HG03558 (cell line): ENCODE data around the gene NUP37.
"Not testable (repeated sequence)": the region's sequence is repeated elsewhere in the genome, so short reads cannot be mapped to it uniquely, and the experiment has no call there.

ENCODE experiments used
- ATAC-seq: cut with Tn5 transposase; IDR thresholded peaks from one replicate; pipeline ENCODE4 v1.9.1; 2021; ENCODE audit warnings: moderate number of reproducible peaks; ENCODE audit not compliant: unreplicated experiment; ENCODE audit errors: extremely low read depth

Gene NUP37

GRCh38 chr12:102095677-102096263, 24.1 kb downstream of the NUP37 start:
- ATAC-seq = no peak

GRCh38 chr12:102093319-102093718, 26.6 kb downstream of the NUP37 start:
- no peak for ATAC-seq

- not testable (repeated sequence) for ATAC-seq
These were observed 30.6 kb downstream of the NUP37 start for GRCh38 chr12:102089228-102089835.

GRCh38 chr12:102080842-102081241, 39.1 kb downstream of the NUP37 start:
- ATAC-seq = no peak

- ATAC-seq = not testable (repeated sequence)
These were observed 47.8 kb downstream of the NUP37 start for GRCh38 chr12:102072092-102072491.

GRCh38 chr12:102069707-102070106, 50.2 kb downstream of the NUP37 start:
- no peak for ATAC-seq

GRCh38 chr12:102067574-102068258, 52.2 kb downstream of the NUP37 start:
- ATAC-seq = no peak

GRCh38 chr12:102064476-102064875, 55.4 kb downstream of the NUP37 start:
- no peak for ATAC-seq

GRCh38 chr12:102063069-102063468, 56.8 kb downstream of the NUP37 start:
- ATAC-seq = no peak

- ATAC-seq = no peak
These were observed 57.5 kb downstream of the NUP37 start for GRCh38 chr12:102062419-102062806.

- ATAC-seq = peak; percentile 80
These were observed 58.1 kb downstream of the NUP37 start, which contains the start of gene WASHC3 for GRCh38 chr12:102061560-102062418. WASHC3 (minus strand) TSS chr12:102061991; CDS start chr12:102061962, 29 bp downstream.

- no peak for ATAC-seq
These were observed 58.8 kb downstream of the NUP37 start for GRCh38 chr12:102061096-102061559.

GRCh38 chr12:102059343-102059742, 60.6 kb downstream of the NUP37 start:
- ATAC-seq = no peak

- ATAC-seq = no peak
These were observed 65.6 kb downstream of the NUP37 start for GRCh38 chr12:102054345-102054744.

- no peak for ATAC-seq
These were observed 66.9 kb downstream of the NUP37 start for GRCh38 chr12:102053062-102053349.

GRCh38 chr12:102052192-102053061, 67.5 kb downstream of the NUP37 start:
- ATAC-seq = no peak

GRCh38 chr12:102051431-102051965, 68.4 kb downstream of the NUP37 start:
- no peak for ATAC-seq

GRCh38 chr12:102050660-102051430, 69.1 kb downstream of the NUP37 start:
- ATAC-seq = no peak

- ATAC-seq = no peak
These were observed 76.0 kb downstream of the NUP37 start for GRCh38 chr12:102043928-102044327.
